LNCaP clone FGC (cell line): Measurements from ENCODE around the gene KIF6.

Experiments used
- DNase-seq: peaks from one replicate; pipeline ENCODE4 v3.0.0-alpha.2; 2011; ENCODE audit warnings: low read depth
- H3K4me3 ChIP-seq: 2 replicates; pipeline ENCODE4 v1.5.1; 2011; ENCODE audit warnings: mild to moderate bottlenecking, low read depth, low read length, control low read depth
- TF ChIP-seq, protein P1 (sequence below): IDR thresholded peaks from 2 replicates; pipeline ENCODE4 v1.5.1; 2012; ENCODE audit warnings: mild to moderate bottlenecking; ENCODE audit not compliant: control insufficient read depth, insufficient read depth; ENCODE audit errors: extremely low read depth

KIF6 gene

DNA sequence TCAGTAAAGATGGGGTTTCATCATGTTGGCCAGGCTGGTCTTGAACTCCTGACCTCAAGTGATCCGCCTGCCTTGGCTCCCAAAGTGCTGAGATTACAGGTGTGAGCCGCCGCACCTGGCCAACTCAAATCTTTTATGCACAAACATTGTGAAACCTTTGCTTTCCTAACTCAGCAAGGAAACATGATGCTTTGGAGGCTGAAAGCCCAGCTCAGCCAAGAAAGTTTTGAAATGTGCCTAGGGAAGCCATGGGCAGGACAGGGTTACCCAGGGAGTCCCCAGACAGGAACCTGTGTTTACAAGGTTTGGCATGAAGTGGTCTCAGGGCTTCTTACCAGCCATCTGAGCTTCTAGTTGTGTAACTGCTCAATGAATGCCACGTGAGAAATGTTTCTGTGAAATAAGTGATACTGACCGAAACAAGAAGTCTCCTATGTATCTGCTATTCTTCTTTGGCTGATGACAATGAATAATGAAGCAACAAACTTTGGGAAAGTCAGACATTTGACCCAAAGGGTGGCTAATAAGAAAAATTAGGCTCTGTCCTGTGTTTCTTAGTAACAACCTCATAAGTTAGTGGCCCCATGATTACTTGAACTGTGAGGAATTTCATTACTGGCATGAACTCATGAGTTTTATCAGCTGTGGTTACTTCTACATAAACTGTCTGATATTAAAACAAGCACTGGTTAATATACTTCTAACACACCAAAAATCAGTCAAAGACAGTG is 163.5 kb downstream of the KIF6 start:
- H3K4me3 ChIP-seq, result no peak overlapping the region
- no peak for DNase-seq
- TF ChIP-seq, protein P1, sequence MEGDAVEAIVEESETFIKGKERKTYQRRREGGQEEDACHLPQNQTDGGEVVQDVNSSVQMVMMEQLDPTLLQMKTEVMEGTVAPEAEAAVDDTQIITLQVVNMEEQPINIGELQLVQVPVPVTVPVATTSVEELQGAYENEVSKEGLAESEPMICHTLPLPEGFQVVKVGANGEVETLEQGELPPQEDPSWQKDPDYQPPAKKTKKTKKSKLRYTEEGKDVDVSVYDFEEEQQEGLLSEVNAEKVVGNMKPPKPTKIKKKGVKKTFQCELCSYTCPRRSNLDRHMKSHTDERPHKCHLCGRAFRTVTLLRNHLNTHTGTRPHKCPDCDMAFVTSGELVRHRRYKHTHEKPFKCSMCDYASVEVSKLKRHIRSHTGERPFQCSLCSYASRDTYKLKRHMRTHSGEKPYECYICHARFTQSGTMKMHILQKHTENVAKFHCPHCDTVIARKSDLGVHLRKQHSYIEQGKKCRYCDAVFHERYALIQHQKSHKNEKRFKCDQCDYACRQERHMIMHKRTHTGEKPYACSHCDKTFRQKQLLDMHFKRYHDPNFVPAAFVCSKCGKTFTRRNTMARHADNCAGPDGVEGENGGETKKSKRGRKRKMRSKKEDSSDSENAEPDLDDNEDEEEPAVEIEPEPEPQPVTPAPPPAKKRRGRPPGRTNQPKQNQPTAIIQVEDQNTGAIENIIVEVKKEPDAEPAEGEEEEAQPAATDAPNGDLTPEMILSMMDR, result no peak

DNA sequence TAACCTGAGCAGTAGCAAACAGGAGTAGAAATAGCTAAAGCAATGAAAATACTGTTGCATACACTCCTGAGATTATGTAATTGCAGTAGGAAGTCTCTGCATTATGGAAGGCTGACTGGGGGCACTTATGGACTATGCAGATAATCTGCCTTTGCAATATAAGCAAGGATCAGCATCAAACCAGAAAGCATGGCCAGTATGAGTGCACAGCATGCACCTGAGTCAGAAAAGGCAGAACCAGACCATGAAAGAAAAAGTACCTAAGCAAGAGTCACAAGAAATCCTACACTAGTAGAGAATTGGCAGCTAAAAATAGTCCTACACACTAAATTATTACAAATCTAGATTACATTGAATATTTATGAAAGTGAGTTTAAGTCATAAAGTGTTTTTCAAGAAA is 164.3 kb downstream of the KIF6 start:
- DNase-seq, result no peak
- no peak overlapping the region for H3K4me3 ChIP-seq
- TF ChIP-seq, protein P1, result no peak

DNA sequence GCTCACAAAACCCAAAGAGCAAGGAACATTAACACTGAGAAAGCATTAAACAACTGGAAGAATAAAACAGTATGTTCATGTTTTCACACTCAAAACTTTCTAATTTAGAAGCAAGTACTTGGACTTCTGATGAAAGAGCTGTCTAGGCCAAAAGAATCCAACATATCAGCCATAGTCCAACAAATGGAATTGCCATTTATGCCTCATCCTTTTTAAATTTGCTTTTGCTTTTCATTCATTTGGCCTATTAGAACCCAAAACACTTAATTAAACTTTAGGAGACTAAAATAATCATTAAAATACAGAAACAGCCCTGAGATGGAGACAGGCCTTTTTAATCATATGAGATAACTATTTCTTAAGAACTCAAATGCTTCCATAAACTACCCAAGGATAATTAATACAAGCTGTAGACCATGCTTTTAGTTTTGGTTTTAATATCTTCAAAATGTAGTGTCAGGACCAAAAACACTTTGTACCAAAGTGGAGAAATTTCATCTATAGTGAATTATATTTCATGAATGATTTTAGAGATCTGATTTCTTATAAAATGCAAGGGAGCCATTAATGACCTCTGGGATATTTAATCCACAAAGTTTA is 166.5 kb downstream of the KIF6 start:
- TF ChIP-seq, protein P1, result no peak
- no peak overlapping the region for H3K4me3 ChIP-seq
- no peak for DNase-seq

DNA sequence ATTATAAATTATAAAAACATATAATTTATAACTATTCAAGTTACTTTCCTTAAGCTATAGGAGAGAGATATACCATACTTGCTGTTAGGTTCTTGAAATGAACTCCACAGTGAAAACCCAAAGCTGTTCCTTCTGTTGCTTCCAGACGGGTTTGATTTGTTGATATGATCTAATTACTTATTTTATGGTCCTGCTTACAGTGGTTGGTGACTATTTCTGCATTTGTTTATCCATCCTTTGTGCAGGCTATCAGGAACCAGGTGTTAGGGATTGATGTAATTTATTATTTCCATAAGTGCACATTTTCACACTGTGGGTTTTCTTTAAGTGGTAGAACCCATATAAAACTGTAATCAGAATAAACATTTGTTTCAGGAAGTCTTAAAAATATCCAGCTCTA is 167.1 kb downstream of the KIF6 start:
- DNase-seq, result no peak
- no peak overlapping the region for H3K4me3 ChIP-seq
- TF ChIP-seq, protein P1, result no peak

DNA sequence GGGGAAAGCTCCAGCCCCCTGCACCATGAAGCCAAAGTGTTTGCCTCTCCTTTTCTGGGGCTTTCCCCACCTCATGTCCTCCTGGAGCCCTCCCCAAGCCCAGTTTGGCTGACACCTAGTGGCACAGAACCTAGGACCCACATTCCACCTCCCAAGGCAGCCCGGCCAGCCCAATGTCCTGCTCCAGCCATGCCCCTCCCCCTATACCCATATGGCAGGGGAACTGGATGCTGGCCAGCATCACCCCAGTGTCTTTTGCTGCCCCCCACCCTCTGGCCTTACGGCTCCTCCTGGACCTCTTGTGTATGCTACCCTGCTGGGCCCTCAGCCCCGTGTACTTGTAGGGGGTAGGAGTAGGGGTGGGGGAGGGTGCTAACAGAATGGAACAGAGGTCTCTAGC is 170.1 kb downstream of the KIF6 start:
- TF ChIP-seq, protein P1, result no peak
- no peak for DNase-seq

DNA sequence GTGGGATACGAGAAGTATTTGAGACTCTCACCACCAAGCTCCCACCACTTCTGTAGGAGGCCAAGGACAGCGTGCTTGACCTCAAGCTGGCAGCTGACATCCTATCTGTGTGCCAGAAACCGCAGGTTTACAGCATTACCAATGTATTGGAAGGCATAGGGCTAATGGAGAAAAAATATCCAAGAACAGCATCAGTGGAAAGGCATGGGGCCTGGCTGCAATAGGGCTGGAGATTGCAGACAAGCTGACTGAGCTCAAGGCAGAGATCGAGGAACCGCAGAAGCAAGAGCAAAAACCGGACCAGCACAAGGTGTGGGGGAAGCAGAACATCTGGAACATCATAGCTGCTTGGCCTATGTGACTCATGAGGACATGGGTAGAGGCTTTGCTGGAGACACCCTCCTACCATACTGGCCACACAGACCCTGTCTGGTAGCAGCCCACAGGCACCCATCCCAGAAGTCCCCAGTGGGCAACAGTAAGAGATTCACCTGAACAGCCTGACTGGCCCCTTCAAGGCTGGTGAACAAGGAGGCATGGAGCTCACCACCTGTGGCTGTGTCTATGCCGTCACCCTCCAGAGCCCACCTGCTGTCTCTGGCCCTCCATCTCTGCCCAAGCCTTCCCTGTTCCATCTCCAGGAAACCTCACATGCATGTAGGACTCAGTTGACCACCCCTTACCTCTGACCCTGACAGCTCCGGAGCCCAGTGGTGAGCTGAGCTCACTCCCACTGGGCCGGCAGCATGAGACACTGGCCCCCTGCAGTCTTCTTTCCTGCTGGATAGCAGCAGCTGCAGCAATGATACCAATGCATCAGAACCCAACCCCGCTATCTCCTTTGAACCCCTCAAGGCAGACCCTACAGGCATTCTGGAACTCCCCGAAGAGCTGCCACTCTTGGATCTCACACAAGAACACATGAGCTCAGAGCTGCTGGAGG is 171.1 kb downstream of the KIF6 start:
- H3K4me3 ChIP-seq, result no peak overlapping the region
- DNase-seq, result no peak
- TF ChIP-seq, protein P1, result no peak

More for the DNA sequence above, 170.1 kb downstream of the KIF6 start:
- no peak overlapping the region for H3K4me3 ChIP-seq
